NCI-H2227 treated with DMSO at 0.1 percent for 48 hours (cell line): Measurements from ENCODE around the gene PLXNB1.

Experiments
- DNase-seq: peaks from one replicate; lab custom pipeline; 2025; lab: John Stamatoyannopoulos, UW

The PLXNB1 gene

GRCh38 chr3:48432411-48433371 lies 2.8 kb upstream of the PLXNB1 start:
- no peak for DNase-seq

GRCh38 chr3:48431224-48432029 lies 1.5 kb upstream of the PLXNB1 start:
- no peak for DNase-seq

GRCh38 chr3:48430708-48431101 lies 819 bp upstream of the PLXNB1 start:
- DNase-seq = no peak

GRCh38 chr3:48429317-48429959 lies 448 bp downstream of the PLXNB1 start:
- DNase-seq = no peak

- DNase-seq = peak; percentile 19
Measured at GRCh38 chr3:48428572-48429316, 1.1 kb downstream of the PLXNB1 start.

- DNase-seq = no peak
Measured at GRCh38 chr3:48428088-48428571, 1.8 kb downstream of the PLXNB1 start.

- DNase-seq = no peak
Measured at GRCh38 chr3:48427630-48427962, 2.3 kb downstream of the PLXNB1 start.

GRCh38 chr3:48426944-48427629 lies 2.8 kb downstream of the PLXNB1 start:
- no peak for DNase-seq

GRCh38 chr3:48426401-48426909 lies 3.4 kb downstream of the PLXNB1 start:
- DNase-seq = no peak

GRCh38 chr3:48425281-48425812 lies 4.5 kb downstream of the PLXNB1 start:
- DNase-seq = no peak

- DNase-seq = no peak
Measured at GRCh38 chr3:48423883-48424695, 5.8 kb downstream of the PLXNB1 start.

- no peak for DNase-seq
Measured at GRCh38 chr3:48423241-48423882, 6.5 kb downstream of the PLXNB1 start.

- no peak for DNase-seq
Measured at GRCh38 chr3:48422681-48423080, 7.2 kb downstream of the PLXNB1 start.

- no peak for DNase-seq
Measured at GRCh38 chr3:48422272-48422671, 7.6 kb downstream of the PLXNB1 start.

- DNase-seq = no peak
Measured at GRCh38 chr3:48420561-48420960, 9.3 kb downstream of the PLXNB1 start.

- DNase-seq = no peak
Measured at GRCh38 chr3:48419597-48419996, 10.3 kb downstream of the PLXNB1 start.

GRCh38 chr3:48419149-48419548 lies 10.7 kb downstream of the PLXNB1 start:
- DNase-seq = no peak

GRCh38 chr3:48418651-48419050 lies 11.2 kb downstream of the PLXNB1 start:
- no peak for DNase-seq

GRCh38 chr3:48418140-48418539 lies 11.7 kb downstream of the PLXNB1 start:
- no peak for DNase-seq
